ENCODE measurements around the gene AUTS2. TPM values are rescaled to one million over a fixed set of nuclear protein-coding genes. Genes with fewer than 3 reads are reported as not detected.

Gene AUTS2
- polyA plus RNA-seq, 3 donors = 0.08 to 0.35 TPM; not detected in 1

GRCh38 chr7:69864822-69865221 is 266.5 kb downstream of the AUTS2 start:
- 75% methylated on average over 1 of the region's 4 CpGs for WGBS (ENCODE audit: insufficient coverage)
- intact Hi-C loops (cut with micrococcal nuclease) = no loop called here

DNA sequence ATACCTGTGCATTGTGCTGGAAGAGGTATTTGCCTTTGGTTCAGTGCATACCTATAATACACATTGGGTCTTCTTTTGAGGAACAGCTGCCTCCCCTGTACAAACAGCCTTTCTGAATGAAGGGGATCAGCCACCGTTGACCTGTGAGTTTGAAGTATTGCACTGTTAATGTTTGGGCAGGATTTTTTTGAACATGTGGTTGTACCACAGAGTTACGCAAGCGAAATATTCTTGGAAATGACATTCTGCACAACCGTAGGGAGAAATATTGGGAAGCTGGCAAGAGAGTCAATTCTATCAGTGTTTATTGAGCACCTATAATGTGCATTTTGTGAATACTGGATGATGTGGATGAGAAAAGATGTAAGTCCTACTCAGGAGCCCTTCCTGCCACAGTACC is 270.6 kb downstream of the AUTS2 start:
- H4K20me1 ChIP-seq (ENCODE audit: insufficient read depth, low read length) = no peaks in the 10 kb centered on the region
- H3K36me3 ChIP-seq (replicated peaks in 1 of 2; ENCODE audit: control insufficient read depth in 1 of 2, insufficient read depth in 2 of 2, low read length in 2 of 2) = no peaks in the 10 kb centered on the region
- Mint-ChIP-seq H3K9me3 (no peaks in the 10 kb centered on the region), H3K27ac (no peak overlapping the region), H3K4me1 (peaks cover 4% of the 10 kb centered on the region), H3K4me3 (no peak overlapping the region), H3K27me3 (ENCODE audit: low read depth in 3 of 3) (no peaks in the 10 kb centered on the region), H3K36me3 (no peaks in the 10 kb centered on the region)
- intact Hi-C loops (cut with micrococcal nuclease) = no loop called here
- no peak for TF ChIP-seq CTCF (IDR thresholded peaks at IDR 0.05)
- H3K27me3 ChIP-seq (ENCODE audit: control insufficient read depth in 2 of 2, insufficient read depth in 2 of 2, low read length in 2 of 2) = no peaks in the 10 kb centered on the region
- 33% methylated on average over 4 of the region's 4 CpGs for WGBS (ENCODE audit: insufficient coverage)
- DNase-seq = no peak
- no peaks in the 10 kb centered on the region for H3K4me1 ChIP-seq (ENCODE audit: control insufficient read depth in 1 of 2, insufficient read depth in 2 of 2, low read length in 2 of 2)
- H3K4me3 ChIP-seq (replicated peaks in 1 of 3; ENCODE audit: low read depth in 2 of 3, low read length in 3 of 3) = no peak overlapping the region
- H3K27ac ChIP-seq (ENCODE audit: low read depth in 1 of 2, low read length in 2 of 2) = no peak overlapping the region
- no peaks in the 10 kb centered on the region for H3K79me2 ChIP-seq (ENCODE audit: insufficient read depth, low read length)
- H3K4me2 ChIP-seq (replicated peaks; ENCODE audit: extremely low read depth, low read length, poor library complexity, severe bottlenecking) = no peak overlapping the region
- H2AFZ ChIP-seq (ENCODE audit: insufficient read depth, low read depth, low read length, poor library complexity, severe bottlenecking) = no peak overlapping the region
- H3K9ac ChIP-seq (ENCODE audit: insufficient read depth, low read length, poor library complexity, severe bottlenecking) = no peak overlapping the region
- no peaks in the 10 kb centered on the region for H3K9me3 ChIP-seq (replicated peaks in 1 of 2; ENCODE audit: control insufficient read depth in 1 of 2, insufficient read depth in 1 of 2, low read length in 2 of 2)

More at GRCh38 chr7:69864822-69865221, 266.5 kb downstream of the AUTS2 start:
- H2AFZ ChIP-seq (ENCODE audit: insufficient read depth, low read depth, low read length, poor library complexity, severe bottlenecking) = no peak overlapping the region
- H3K9ac ChIP-seq (ENCODE audit: insufficient read depth, low read length, poor library complexity, severe bottlenecking) = no peak overlapping the region
- no peaks in the 10 kb centered on the region for H3K9me3 ChIP-seq (replicated peaks in 1 of 2; ENCODE audit: control insufficient read depth in 1 of 2, insufficient read depth in 1 of 2, low read length in 2 of 2)
- H3K79me2 ChIP-seq (ENCODE audit: insufficient read depth, low read length) = no peaks in the 10 kb centered on the region
- no peak overlapping the region for H3K27ac ChIP-seq (ENCODE audit: low read depth in 1 of 2, low read length in 2 of 2)
- no peak overlapping the region for H3K4me3 ChIP-seq (replicated peaks in 1 of 3; ENCODE audit: low read depth in 2 of 3, low read length in 3 of 3)
- Mint-ChIP-seq H3K9me3 (no peaks in the 10 kb centered on the region), H3K4me1 (peaks cover 4% of the 10 kb centered on the region), H3K27ac (no peak overlapping the region), H3K27me3 (ENCODE audit: low read depth in 3 of 3) (no peaks in the 10 kb centered on the region), H3K36me3 (no peaks in the 10 kb centered on the region), H3K4me3 (no peak overlapping the region)
- no peaks in the 10 kb centered on the region for H3K4me1 ChIP-seq (ENCODE audit: control insufficient read depth in 1 of 2, insufficient read depth in 2 of 2, low read length in 2 of 2)
- DNase-seq = no peak
- H3K27me3 ChIP-seq (ENCODE audit: control insufficient read depth in 2 of 2, insufficient read depth in 2 of 2, low read length in 2 of 2) = no peaks in the 10 kb centered on the region
- TF ChIP-seq CTCF (IDR thresholded peaks at IDR 0.05) = no peak
- H3K36me3 ChIP-seq (replicated peaks in 1 of 2; ENCODE audit: control insufficient read depth in 1 of 2, insufficient read depth in 2 of 2, low read length in 2 of 2) = no peaks in the 10 kb centered on the region
- H3K4me2 ChIP-seq (replicated peaks; ENCODE audit: extremely low read depth, low read length, poor library complexity, severe bottlenecking) = no peak overlapping the region
- H4K20me1 ChIP-seq (ENCODE audit: insufficient read depth, low read length) = no peaks in the 10 kb centered on the region

All from CD14-positive monocyte (primary cell).